NB4 (cell line): ENCODE data around the gene CDH4.

Experiments used
- DNase-seq: peaks from one replicate; pipeline ENCODE4 v3.0.0; 2010; ENCODE audit warnings: low read depth
- H3K4me3 ChIP-seq: one replicate; pipeline ENCODE4 v1.5.1; 2011; ENCODE audit warnings: mild to moderate bottlenecking, low read depth, low read length, moderate library complexity
- CTCF ChIP-seq: IDR thresholded peaks from one replicate; pipeline ENCODE4 v1.5.1; 2012; ENCODE audit warnings: low read depth, low read length
- MAX ChIP-seq: IDR thresholded peaks from 2 replicates; pipeline ENCODE4 v1.6.1; 2011; ENCODE audit warnings: low read depth, low read length
- MYC ChIP-seq: IDR thresholded peaks from 2 replicates; pipeline ENCODE4 v1.6.1; 2011; ENCODE audit warnings: low read depth, low read length
- POLR2A ChIP-seq: IDR thresholded peaks from 2 replicates; pipeline ENCODE4 v1.6.1; 2011; ENCODE audit warnings: mild to moderate bottlenecking; ENCODE audit not compliant: insufficient read length; ENCODE audit errors: extremely low read depth

Gene CDH4

DNA sequence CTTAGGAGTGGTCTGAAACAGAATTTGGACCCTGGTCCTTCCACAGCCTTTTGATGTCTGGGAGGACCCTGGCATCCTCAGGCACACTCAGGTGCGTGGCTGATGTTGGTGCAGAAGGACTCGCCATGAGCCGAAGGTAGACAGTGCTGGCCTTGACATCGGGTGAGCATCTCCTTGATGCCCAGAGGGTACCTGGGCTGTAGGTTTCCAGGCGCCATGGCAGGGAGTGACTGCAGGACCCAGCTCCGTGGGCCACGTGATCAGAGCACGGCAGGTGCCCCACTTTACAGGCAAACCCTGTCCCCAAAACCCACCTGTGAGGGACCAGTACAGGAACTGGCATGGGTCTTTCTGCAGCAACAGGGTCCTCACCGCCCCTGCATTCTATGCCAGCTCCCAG, 319.2 kb downstream of the CDH4 start:
- no peak for TF ChIP-seq CTCF
- no peak for TF ChIP-seq POLR2A
- TF ChIP-seq MYC: no peak
- TF ChIP-seq MAX: no peak
- DNase-seq: no peak
- H3K4me3 ChIP-seq: no peak overlapping the region

DNA sequence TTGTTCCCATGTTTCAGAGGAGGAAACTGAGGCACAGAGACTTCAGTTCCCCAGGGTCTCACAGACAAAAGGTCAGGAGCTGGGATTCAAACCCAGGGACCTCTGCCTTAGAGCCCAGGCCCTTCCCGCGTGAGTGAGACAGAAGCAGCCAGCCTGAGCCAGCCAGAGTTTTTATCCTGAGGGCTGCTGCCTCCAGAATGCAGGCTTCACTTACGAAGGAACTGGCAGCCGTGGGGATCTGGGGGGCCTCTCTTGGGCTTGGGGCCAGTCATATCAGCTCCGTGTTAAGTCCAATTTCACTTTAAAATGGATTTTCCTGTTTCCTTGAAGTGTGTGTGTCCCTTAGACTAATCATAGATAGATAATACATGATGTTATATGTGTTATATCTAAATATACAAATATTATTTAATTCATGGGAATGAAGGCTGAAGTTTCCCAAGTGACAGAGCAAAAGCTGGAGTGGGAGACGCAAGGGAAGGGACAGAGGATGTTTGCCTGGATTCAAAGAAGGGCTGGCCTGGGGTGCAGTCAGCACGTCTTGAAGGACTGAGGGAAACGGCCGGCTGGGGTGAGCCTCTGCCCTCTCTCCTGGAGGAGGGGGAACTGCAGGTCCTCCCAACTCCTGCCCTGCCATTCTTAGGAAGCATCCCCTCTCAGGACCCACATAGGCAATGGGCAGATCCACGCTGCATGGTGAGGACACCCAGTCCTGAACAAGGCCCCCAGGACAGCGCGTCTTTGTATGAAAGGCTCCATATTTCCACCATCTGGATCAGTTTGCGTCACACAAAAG, 320.1 kb downstream of the CDH4 start:
- TF ChIP-seq CTCF (no peak), POLR2A (no peak), MAX (no peak), MYC (no peak)

GRCh38 chr20:61572789-61573188, 320.7 kb downstream of the CDH4 start:
- DNase-seq: no peak
- TF ChIP-seq MAX (no peak), CTCF (no peak), POLR2A (no peak)
- no peak overlapping the region for H3K4me3 ChIP-seq

More for the DNA sequence above, 320.1 kb downstream of the CDH4 start:
- H3K4me3 ChIP-seq: no peak overlapping the region
- DNase-seq: no peak

- TF ChIP-seq POLR2A (no peak), MAX (no peak), CTCF (no peak), MYC (no peak)
- H3K4me3 ChIP-seq: no peak overlapping the region
- DNase-seq: no peak
Measured at GRCh38 chr20:61573415-61574305, 321.6 kb downstream of the CDH4 start.

DNA sequence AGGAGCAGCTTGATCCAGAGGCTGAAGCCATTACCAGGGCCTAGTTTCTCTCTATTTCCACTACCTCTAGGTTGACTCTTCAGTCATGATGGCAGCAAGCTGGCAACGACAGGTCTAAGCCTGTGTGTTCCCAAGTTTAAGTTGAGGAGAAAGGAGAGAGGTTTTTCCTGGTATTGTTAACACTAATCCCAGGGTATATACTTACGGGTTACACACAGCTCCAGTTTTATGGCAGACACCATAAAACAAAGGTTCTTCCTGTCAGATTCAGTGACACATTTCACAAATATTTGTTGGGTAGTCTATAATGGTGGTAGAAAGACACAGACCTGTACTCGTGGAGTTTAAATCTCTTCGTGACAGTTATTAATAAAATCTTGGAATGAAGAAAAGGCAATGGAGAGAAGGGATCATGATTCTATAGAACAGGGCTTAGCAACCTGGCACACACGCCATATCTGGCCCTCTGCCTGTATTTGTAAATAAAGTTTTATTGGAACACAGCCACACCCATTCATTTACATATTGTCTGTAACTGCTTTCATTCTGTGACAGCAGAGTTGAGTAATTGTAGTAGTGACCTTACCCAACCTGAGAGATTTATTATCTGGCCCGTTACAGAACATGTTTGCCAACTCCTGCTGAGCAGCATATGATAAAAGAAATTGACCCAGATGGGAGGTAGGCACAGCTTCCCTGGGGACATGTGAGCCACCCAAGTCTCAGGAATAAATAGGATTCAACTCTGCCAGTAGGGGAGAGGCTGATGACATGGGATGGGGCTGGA, 323.3 kb downstream of the CDH4 start:
- TF ChIP-seq MAX: no peak
- TF ChIP-seq MYC: no peak
- TF ChIP-seq CTCF: no peak
- no peak for TF ChIP-seq POLR2A
- H3K4me3 ChIP-seq: no peak overlapping the region
- no peak for DNase-seq
